GM15510 (cell line): ENCODE results near the gene MME.

Source experiments
- POLR2A ChIP-seq: IDR thresholded peaks from 3 replicates; pipeline ENCODE4 v1.6.1; 2011; ENCODE audit warnings: borderline replicate concordance; ENCODE audit not compliant: insufficient read length; ENCODE audit errors: extremely low read depth

Gene MME

DNA sequence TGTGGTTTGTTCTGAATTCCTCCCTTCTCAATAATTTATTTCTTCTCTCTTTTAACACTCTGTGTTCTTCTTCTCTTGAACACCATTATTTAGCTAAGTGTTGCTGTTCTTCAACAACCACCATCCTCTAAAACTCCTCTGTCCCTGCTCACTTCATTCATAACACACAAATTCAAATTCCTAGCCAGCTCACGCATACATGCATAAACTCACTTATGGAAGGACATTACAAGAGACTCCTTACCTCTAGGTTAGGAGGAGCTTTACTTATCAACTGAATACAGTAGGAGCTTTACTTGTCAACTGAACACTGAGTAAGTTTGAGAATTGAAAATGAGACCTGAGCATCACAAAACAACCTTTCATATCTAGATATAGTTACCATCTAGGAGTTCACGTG, 23.6 kb downstream of the MME start:
- no peak for TF ChIP-seq POLR2A

DNA sequence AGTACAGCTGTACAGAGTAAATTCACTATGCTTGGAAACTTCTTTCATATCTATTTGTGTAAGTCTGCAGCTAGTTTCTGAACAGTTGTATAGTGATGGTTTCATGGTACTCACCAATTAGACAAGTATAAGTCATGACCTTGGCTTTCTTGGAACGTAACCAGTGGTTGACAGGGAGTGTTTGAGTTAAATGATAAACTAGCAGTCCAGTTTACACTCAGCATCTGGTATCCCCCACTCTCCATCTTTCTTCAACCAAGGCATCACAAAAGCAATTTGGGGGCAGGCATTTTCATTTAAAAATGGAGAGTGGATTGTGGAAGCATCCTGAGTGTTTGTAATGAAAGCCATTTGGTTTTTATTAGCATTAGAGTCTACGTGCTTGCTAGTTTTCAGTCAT, 26.0 kb downstream of the MME start:
- no peak for TF ChIP-seq POLR2A

DNA sequence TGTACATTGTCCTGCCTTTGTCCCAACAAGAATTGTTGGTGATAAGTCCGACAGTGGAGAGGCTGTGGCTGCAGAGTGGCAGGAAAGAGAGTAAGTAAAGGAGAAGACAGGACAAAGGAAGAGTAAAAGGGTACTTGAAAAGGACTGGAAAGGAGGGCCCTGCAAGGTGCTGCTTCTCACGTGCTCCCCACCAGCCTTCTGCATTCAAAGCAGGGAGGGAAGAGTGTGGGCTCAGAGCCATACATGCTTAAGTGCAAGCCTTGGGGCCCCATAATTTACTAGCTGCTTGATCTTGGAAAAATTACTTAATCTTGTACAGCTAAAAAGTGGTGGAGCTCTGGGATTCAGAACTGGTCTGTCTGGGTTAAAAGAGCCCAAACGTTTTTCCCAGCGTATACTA, 29.9 kb downstream of the MME start:
- TF ChIP-seq POLR2A = no peak

DNA sequence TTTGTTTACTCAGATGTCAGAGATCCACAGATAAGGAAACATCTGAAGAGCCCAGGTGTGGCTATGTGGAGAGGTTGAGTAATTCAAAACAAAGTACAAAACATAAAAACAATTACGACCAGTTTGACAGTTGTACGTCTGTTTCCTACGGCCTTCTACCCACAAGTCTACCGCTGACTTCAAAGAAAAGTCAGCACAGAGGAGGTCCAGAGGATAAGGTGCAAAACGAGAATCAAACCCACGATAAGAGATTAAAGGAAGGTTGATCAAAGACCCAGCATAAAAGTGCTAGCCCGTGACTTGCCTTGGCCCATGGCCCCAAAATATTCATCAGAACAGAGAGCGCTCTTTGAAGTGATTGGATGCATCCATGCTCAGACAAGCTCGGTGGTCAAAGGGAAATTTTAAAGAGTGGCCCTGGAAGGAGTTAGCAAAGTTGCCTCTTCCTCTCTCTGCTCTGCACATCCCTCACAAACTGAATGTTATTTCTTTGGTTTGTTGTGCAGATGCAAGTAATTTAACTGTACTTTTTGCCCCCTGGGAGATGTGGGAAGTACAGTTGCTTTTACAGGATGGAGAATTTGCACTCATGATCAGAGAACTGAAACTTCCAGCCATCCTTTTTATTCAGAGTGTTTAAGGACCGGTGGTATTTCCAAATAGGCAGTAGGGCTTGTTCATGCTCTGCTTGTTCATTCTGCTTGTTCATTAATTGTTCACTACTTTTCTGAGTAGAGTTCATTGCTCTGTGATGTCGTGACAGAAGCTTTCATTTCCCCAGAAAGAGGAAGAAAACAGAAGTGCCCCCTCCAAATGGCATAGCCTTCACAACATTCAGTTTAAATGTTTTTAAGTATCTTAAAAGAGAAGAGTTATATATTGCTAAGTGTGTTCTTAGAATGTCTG, 31.1 kb downstream of the MME start:
- no peak for TF ChIP-seq POLR2A

DNA sequence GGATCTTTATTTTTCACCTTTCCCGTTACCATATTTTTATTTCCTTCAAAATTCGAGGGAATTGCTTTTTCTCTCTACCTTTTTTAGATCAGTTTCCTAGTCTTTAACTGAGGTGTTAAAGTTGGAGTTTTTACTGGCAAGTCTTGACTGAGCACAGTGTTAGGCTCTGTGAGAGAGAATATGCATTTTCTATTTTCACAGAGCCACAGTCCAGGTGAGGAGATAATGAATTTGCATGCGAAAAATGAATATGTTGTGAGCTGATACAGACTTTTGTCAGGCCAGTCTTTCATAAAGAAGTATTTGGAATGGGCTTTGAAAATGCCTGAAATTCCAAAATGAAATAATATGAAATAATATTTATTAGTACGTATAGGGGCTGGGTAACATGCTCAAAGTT, 31.9 kb downstream of the MME start:
- TF ChIP-seq POLR2A = no peak

DNA sequence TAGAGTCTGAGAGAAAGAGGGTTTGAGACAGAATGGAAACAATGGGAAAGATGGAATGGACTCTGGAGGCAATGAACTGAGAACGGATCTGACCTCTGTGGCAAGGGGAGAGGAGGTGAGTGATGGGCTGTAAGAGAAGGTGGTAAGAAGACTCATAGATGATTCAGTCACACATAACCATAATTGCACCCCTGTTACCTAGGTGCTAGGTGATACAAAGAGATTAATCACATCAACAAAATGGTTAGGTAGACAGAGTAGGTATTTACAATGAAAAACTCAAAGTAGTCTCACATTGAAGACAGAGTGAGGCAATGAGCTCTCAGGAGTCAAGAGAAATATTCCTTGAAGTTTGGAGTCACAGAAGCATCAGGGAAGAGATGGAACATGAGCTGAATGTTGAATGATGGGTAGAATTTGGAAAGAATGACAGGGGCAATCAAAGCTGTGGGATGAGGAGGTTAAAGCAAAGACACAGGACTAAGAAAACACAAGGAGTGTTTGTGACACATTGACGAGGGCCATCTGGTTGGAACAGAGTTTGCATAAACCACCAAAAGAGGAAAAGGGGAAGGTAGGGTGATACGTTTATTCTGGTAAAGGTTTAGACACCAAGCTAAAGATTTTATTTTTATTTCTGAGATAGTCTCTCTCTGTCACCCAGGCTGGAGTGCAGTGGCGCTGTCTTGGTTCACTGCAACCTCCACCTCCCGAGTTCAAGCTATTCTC, 32.7 kb downstream of the MME start:
- TF ChIP-seq POLR2A = no peak

DNA sequence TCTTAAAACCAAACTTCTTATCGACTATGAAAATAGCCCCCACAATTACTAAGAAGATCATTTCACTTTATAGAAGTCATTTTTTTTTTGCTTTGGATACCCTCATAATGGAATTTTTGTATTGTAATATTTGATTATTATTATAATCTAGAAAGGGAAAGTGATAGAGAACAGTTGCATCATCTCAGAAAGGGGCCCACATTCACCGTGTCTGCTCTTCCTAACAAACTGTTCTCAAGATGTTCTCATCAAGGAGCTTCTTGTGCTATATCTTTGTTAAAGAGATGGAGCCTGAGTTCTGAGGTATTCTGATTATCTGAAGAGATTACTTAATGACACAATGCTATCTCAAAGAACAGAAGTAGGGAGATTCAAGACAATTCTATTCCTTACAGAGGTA, 49.3 kb downstream of the MME start:
- TF ChIP-seq POLR2A = no peak

DNA sequence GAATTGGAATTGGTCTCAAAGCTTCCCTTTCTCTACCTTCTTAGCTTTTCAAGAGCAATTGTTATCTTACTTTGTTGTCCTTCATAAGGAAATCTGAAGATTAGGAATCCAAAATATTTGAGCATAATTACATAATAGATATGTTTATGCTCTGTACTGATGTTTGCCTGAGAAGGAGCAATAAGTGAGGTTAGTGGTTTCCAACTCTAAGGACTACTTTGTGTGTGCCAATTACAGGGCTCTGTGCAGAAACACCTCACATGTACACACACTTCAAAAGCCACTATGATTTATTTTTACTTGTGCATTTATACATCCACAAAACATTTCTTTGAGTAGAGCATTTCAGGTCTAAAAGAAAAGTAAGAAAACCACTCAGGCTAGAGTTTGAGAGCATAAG, 49.9 kb downstream of the MME start:
- no peak for TF ChIP-seq POLR2A

DNA sequence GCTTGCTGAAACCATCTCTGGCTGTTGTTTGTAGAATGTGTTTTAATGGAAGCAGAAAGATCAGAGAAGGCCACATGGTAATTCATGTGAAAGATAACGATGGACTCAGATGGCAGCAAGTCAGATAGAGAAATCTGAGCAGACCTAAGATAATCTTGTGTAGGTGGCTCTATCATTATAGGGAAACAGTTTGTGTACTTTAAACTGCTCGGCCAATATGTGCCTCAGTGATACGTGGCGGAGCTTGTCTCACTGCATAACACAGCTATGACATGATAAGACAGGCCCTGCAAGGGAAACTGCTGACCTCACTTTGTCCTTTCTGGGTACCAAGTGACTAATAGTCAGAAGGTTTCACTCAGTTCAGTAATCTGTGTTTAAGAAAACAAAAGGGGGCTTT, 51.0 kb downstream of the MME start:
- no peak for TF ChIP-seq POLR2A

DNA sequence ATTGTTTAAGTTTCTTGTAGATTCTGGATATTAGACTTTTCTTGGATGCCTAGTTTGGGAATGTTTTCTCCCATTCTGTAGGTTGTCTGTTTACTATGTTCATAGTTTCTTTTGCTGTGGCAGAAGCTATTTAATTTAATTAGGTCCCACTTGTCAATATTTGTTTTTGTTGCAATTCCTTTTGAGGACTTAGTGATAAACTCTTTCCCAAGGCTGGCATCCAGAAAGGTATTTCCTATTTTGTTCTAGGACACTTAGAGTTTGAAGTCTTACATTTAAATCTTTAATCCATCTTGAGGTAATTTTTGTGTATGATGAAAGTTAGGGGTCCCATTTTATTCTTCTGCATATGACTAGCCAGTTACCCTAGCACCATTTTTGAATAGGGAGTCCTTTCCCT, 54.9 kb downstream of the MME start:
- TF ChIP-seq POLR2A = no peak

DNA sequence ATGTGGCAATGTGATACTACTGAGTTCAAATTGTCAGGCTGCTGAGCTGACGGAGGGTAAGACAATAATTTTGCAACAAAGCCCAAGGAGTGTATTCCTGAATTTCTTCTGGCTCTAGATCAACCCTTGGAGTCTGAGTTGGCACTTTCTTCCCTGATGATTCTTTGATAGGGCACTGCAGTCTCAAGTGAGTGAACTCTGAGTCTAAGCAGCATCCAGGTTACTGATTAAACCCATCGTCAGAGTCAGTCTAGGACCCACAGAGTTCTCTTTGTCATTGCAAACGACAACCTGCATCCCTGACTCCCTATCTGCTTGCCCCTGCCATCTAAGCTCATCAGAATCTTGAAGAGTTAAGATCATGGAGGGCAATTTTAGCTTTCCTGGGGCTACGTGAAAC, 58.6 kb downstream of the MME start:
- no peak for TF ChIP-seq POLR2A

DNA sequence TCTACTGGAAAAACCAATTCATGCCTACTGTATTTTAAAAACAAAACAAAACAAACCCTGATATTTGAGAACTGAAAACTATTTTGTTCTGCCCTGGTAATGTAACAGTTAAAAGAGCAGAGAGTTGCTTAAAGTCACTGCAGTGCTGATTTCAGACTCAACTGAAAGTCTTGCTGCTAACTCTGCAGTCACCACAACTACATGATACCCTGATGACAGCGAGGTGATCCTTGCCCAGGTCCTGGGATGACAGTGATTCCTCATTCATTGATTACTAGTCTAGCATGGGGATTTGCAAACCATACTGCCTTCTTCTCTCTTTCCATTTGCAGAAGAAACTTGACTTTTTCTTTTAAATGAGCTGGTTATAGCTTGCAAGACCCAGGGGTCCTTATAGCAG, 67.5 kb downstream of the MME start:
- no peak for TF ChIP-seq POLR2A

DNA sequence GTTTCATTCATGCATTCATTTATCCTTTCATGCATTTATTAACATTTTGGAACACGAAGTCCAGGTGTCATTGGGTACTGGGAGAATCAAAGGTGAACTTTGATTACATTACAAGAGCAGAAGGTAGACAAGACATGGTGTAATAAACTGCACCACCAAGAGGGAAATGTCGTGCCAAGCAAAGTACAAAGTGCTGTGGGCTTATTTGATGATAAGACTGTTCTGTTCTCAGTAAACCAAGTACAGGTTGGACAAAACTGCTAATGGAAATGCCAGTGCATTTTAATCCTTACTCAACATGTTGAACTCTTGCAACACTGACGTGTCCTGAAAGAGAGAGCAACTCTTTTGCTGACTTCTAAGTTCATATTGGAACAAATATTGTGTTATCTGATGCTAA, 69.4 kb downstream of the MME start:
- no peak for TF ChIP-seq POLR2A

DNA sequence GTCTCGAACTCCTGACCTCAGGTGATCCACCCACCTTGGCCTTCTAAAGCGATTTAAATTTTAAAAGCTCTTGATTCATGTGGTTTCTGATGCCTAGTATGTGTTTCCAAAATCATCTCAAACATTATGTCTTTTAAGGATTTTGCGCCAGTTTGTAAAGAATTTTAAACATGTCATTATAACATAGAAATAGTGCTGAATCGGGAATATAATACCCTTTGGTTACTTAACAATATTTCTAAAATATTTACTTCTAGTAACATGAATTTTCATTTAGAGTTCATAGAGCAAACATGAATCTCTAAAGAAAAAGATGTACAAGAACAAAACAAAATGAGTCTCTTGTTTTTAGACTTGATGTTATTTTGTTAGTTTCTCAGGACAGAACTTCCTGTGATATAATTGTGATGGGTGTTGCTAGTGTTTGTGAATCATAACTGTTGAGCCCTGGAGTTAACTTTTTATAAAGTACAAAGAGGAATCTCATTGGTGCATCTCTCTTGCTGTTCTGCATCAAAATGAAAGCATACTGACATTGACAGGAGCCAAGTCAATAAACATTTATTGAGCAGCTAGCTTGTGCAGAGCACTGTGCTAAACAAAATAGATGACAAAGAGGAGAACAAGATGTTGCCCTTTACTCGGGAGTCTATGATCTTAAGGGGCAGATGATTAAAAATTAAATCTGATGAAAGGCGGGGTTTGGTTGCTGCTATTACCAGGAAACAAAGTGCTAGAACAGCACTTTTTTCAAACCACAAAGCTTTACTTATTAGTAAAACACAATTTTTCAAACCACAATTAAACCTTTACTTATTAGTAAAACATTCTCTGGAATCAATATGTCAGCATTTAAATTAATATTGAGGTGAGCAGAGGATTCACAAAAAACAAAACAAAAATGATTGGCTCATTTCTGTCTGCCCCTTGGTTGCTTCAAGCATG, 73.4 kb downstream of the MME start:
- TF ChIP-seq POLR2A = no peak

DNA sequence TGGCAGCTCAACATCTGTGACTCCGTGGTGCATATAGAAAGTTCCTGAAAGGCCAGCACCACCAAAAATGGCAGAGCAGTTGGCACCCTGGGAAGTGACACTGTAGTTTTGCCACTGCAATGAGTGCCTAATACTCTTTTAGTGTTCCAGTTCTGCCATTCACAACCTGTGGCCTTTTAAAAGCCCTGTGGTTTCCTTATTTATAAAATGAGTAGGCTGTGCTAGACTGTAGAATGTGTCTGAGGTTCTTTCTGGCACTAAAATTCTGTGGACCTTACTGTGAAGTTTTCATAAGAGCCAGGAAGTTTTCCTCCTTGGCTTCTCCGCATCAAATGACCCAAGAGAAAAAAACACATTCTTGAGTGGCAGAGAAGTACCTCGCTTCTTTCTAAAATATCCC, 74.1 kb downstream of the MME start:
- TF ChIP-seq POLR2A = no peak
